Measurements from ENCODE around the gene NFIA. TPM values are rescaled to one million over a fixed set of nuclear protein-coding genes. Genes with fewer than 3 reads are reported as not detected.

The NFIA gene
- total RNA-seq, 1 experiment from 2014 or later, result 0.35 TPM

GRCh38 chr1:61375082-61375880 is 292.9 kb downstream of the NFIA start:
- Histone ChIP-seq H3K23me2 (ENCODE audit: insufficient read length, low read depth, low read length, poor library complexity, severe bottlenecking) (no peaks in the 10 kb centered on the region), H3K4ac (ENCODE audit: low read depth, low read length) (no peak overlapping the region), H3K14ac (ENCODE audit: insufficient read depth, low read length) (no peak overlapping the region), H2AFZ (ENCODE audit: low read length) (no peak overlapping the region), H3K56ac (ENCODE audit: insufficient read length, low read depth, low read length) (no peak overlapping the region), H3K27ac (ENCODE audit: insufficient read length, low read depth, low read length) (no peak overlapping the region), H4K5ac (ENCODE audit: insufficient read length, low read depth, low read length) (no peak overlapping the region), H3K79me2 (ENCODE audit: insufficient read depth, low read length) (no peaks in the 10 kb centered on the region), H3K4me2 (ENCODE audit: insufficient read depth, insufficient read length, low read length) (no peak overlapping the region), H2BK15ac (ENCODE audit: low read depth, low read length) (no peak overlapping the region), H3K9ac (ENCODE audit: extremely low read depth, insufficient read length, low read length) (no peak overlapping the region), H3K23ac (ENCODE audit: insufficient read length, low read depth, low read length) (no peak overlapping the region), H2BK120ac (ENCODE audit: low read depth, low read length, poor library complexity, severe bottlenecking) (no peak overlapping the region), H3K9me3 (ENCODE audit: control insufficient read depth, low read depth, low read length) (no peaks in the 10 kb centered on the region), H4K8ac (replicated peaks; ENCODE audit: insufficient read length, low read depth, low read length) (no peak overlapping the region), H3K27me3 (ENCODE audit: insufficient read depth, low read length) (no peaks in the 10 kb centered on the region), H2BK5ac (ENCODE audit: insufficient read length, low read length) (no peak overlapping the region), H2AK5ac (ENCODE audit: insufficient read length, low read length) (no peak overlapping the region), H2BK12ac (ENCODE audit: insufficient read length, low read depth, low read length) (no peak overlapping the region), H4K91ac (ENCODE audit: insufficient read length, low read depth, low read length) (no peak overlapping the region), H4K20me1 (ENCODE audit: control insufficient read depth, insufficient read depth, insufficient read length) (no peaks in the 10 kb centered on the region), H3K79me1 (ENCODE audit: insufficient read depth, low read depth, low read length, poor library complexity, severe bottlenecking) (no peaks in the 10 kb centered on the region), H2BK20ac (ENCODE audit: low read depth, low read length, poor library complexity, severe bottlenecking) (no peak overlapping the region), H3K18ac (ENCODE audit: insufficient read length, low read depth, low read length) (no peak overlapping the region), H3K4me1 (ENCODE audit: insufficient read depth, low read length) (no peaks in the 10 kb centered on the region), H3T11ph (ENCODE audit: low read length) (no peak overlapping the region)
- Mint-ChIP-seq H3K4me1 (no peaks in the 10 kb centered on the region), H3K4me3 (no peak overlapping the region), H3K27me3 (ENCODE audit: low read depth) (peaks cover 1% of the 10 kb centered on the region; the same call in 1 of the 2 replicates), H3K9me3 (no peaks in the 10 kb centered on the region), H3K27ac (no peak overlapping the region), H3K36me3 (ENCODE audit: insufficient read depth in 1 of 3, low read depth in 3 of 3) (no peaks in the 10 kb centered on the region)
- no peak for DNase-seq
- no peak for TF ChIP-seq CTCF (conservative IDR thresholded peaks at IDR 0.05)
- WGBS (ENCODE audit: extremely low coverage, insufficient read length, low lambda C conversion rate), result no CpG with 5 or more reads among the region's 3 CpGs

Data from H9 (cell line).